Stimulated activated CD4-positive, alpha-beta T cell treated with anti-CD3 and anti-CD28 coated beads, Interleukin-12 subunit alpha, Interleukin-12 subunit beta, amount 100 ng/mL, for 4 hours (primary cell): ENCODE results near the gene ZNF688.
"Not testable (repeated sequence)": the region's sequence is repeated elsewhere in the genome, so short reads cannot be mapped to it uniquely, and the experiment has no call there.

Source experiments
- DNase-seq: peaks from one replicate; pipeline ENCODE4 v3.0.0-alpha.2; 2020

The ZNF688 gene

GRCh38 chr16:30555315-30556124 is 16.0 kb downstream of the ZNF688 start:
- DNase-seq, result no peak

DNA sequence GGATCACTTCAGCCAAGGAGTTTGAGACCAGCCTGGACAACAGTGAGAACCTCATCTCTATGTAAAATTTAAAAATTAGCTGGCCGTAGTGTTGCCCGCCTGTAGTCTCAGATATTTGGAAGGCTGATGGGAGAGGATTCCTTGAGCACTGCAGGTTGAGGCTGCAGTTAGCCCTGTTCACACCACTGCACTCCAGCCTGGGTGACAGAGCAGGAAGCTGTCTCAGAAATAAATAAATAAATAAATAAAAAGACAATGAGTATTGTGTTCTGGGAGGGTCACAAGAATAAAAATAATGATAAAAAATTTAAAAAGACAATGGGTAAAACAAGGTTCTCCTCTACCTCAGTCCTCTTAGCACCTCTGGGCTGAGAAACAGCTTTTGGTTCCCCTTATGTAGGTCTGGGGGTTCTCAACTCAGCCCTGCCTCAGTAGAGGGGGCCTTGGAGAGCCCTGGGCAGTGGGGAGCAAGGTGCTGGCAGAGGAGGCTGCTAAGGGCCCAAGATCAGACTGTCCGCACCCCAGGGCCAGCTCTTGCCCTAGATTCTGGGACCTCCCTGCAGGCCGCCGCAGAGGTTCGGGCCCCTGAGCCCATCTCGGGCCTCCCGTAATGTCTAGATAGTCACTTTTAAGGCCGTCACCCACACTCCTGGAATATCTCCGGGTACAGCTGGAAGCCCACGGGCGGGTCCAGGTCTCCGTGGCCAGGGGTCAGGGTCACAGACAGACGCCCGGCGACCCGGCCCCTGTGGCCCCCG is 16.8 kb downstream of the ZNF688 start:
- no peak for DNase-seq

DNA sequence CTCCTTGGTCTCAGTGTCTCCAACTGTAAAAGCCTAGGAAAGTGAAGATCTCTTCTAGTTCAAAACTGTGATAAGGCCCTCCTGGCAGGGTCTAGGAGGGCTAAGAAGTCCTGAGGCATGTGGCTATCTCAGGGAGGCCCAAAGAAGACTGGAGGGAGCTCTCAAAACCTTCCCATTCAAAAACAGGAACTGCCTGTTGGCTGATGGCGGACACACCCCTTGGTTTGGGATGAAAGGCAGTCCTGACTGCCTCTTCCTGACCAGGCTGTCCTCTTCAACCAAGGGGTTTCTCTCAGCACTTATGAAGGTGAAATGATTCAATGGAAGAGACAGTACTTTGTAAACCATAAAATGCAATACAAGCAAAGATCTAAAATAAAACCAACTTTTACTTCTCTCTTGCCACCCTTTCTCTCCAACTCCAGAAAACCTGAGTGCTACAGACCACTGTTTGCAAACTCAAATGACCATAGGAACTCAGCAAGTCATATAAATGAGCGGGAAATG is 18.1 kb downstream of the ZNF688 start:
- no peak for DNase-seq

DNA sequence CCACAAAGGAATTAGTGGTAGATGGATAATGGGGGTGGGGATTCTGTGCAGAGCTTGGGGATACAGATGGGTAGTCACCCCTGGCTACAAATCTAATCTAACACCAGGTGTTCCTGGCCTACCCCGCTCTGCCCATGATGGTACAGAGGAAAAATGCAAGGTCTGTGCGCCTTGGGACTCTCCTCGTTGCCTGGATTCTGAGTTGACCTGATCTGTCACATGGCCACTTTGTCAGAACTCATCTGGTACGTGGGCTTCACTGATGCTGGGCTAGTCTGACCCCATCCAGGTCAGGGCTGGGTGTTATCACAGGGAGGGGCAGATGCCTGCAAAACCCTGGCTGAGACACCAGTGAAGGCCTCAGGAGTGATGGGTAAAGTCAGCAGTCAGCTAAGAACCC is 18.6 kb downstream of the ZNF688 start:
- no peak for DNase-seq

GRCh38 chr16:30551781-30552180 is 19.7 kb downstream of the ZNF688 start:
- peak; percentile 59 for DNase-seq

DNA sequence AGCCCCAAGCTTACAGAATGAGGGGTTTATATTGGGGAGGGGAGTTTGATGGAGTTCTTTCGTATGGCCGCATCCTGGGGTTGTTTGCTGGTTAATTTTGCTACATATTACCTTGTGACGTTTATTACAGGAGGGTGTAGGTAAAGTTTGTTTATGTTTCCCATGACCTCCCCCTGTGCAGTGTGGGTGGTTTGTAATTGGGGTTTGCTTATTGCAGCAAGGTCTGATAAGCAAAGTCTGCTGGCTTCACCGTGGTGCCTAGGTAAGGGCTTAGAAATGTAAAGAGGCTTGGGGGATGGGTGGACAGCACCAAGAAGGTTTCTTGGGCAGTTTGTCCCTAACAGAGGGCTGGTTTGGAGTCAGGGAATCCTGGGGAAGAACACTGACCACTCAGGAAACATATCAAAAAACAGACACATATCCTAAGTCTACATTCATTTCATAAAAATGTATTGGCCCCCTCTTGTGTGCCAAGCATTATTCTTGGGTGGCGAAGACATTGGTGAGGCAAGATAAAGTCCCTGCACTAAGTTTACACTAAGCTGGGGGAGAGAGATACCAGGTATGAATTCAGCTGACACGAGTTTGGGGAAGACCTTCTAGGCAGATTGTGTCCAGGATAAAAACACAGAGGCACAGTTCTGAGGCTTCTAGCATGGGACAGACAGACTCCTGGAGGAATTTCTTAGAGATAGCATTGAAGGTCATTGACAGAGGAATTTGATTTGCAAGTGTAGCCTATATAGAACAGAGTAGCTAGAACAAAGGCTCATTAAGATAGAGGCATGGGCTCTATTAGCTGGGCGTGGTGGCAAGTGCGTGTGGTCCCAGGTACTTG is 22.9 kb downstream of the ZNF688 start:
- DNase-seq, result no peak

GRCh38 chr16:30546115-30546514 is 25.4 kb downstream of the ZNF688 start:
- DNase-seq, result no peak

DNA sequence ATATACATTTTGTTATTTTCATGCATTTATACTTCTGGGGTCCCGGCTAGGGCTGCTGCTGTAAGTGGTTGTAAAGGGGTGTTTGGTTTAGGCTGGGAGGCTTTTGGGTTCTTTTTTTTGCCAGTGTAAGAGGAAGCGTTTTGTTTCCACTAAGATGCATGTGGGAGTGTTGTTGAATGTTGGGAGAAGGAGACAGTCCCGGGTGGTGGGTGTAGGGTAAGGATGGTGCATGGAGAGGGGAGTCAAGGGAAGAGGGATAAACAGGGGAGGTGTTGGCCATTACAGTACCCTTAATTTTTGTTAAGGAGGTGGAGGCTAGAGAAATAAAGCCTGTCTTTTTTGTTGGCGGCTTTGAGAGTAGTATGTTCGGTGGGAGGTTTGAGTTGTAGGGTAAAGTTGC is 28.4 kb downstream of the ZNF688 start:
- DNase-seq, result no peak

GRCh38 chr16:30541502-30542329 is 29.8 kb downstream of the ZNF688 start:
- no peak for DNase-seq

GRCh38 chr16:30540916-30541464 is 30.5 kb downstream of the ZNF688 start:
- not testable (repeated sequence) for DNase-seq

DNA sequence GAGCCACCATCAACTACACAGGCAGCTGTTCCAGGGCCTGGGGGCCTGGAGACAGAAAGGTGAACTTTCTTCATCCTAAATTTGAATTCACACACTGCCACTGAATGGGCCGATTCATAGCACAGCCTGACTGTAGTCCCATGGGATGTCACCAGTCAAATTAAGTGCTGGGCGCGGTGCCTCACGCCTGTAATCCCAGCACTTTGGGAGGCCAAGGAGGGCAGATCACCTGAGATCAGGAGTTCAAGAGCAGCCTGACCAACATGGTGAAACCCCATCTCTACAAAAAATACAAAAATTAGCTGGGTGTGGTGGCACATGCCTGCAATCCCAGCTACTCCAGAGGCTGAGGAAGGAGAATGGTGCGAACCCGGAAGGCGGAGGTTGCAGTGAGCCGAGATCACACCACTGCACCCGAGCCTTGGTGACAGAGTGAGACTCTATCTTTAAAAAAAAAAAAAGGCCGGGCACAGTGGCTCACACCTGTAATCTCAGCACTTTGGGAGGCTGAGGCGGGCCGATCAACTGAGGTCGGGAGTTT is 31.5 kb downstream of the ZNF688 start:
- not testable (repeated sequence) for DNase-seq

- DNase-seq, result no peak
Measured at GRCh38 chr16:30539000-30539964, 32.2 kb downstream of the ZNF688 start.

GRCh38 chr16:30536391-30537024 is 35.0 kb downstream of the ZNF688 start:
- DNase-seq, result not testable (repeated sequence)

DNA sequence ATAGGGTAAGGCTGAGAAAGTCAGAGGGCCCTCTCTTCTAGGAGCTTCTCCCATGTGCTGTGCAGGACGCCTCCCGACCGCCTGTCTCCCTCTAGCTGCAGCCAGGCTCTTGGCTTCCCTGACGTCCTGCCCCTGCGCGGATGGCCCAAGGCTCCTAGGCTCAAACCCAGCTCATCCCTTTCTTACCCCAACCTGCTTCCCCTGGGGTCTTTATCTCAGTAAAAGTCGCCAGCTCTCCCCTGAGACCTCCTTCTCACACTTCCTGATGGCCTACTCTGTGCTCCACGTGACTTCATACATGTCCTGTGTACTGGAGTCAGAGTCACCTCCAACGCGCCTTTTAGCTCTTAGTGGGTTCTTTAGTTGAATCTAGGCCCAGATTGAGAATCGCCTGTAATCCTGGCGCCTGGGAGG is 35.7 kb downstream of the ZNF688 start:
- peak; percentile 61 for DNase-seq

DNA sequence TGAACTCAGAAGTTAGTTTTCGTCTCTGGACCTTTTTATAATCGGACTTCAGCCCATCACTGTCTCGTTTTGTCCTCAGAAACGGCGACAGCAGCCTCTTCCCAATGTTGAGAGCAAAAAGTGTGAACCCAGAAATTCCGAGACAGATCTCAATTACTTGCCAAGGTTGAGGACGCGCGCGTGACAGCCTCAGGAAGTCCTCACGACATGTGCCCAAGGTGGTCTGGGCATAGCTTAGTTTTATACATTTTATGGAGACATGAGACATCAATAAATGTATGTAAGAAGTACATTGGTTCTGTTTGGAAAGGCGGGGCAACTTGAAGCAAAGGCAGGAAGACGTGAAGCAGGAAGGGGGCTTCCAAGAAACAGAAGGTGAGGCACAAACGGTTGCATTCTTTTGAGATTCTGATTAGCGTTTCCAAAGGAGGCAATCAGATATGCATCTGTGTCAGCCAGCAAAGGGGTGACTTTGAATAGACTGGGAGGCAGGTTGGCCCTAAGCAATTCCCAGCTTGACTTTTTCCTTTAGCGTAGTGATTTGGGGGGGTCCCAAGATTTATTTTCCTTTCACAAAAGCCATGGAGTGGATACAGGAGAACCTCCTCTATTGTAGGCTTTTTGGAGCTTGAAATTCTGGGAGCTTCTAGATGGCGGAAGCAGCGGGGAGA is 36.3 kb downstream of the ZNF688 start:
- no peak for DNase-seq

- peak; percentile 92 for DNase-seq
Measured at GRCh38 chr16:30534368-30535105, 37.0 kb downstream of the ZNF688 start, which contains the start of gene ZNF747. ZNF747 (minus strand) TSS chr16:30534858; CDS start chr16:30534679, 179 bp downstream.

DNA sequence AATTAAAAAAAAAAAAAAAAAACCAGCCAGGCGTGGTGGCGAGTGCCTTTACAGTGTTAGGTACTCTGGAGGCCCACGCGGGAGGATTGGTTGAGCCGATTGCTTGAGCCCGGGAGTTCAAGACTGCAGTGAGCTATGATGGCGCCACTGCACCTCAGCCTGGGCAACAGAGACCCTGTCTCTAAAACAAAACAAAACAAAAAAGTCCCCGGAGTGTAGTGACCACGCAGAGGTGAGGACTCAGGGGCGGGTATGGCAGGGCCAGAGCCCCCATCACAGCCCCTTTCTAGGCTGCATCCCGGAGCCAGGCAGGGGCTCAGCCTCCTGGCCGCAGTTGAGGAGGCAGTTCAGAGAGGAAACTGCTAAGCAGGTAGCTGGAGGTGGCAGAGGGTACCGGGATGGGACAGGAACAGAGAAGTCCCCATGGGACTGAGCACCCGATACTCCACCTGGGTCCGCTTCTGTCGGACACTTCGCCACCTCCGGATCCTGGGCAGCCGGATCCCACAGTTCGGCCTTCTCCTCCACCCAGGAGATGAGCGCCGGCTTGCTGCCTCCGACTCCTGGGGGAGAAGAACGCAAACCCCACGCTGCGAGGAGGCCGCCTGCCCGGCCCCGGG is 37.7 kb downstream of the ZNF688 start:
- DNase-seq, result no peak

GRCh38 chr16:30533146-30533522 is 38.4 kb downstream of the ZNF688 start:
- no peak for DNase-seq
